ENCODE measurements around the gene APOL4.

The APOL4 gene

GRCh38 chr22:36243986-36244385 lies 42.4 kb upstream of the APOL4 start:
- no peak overlapping the region for H3K27ac ChIP-seq
- TF ChIP-seq, protein P1, sequence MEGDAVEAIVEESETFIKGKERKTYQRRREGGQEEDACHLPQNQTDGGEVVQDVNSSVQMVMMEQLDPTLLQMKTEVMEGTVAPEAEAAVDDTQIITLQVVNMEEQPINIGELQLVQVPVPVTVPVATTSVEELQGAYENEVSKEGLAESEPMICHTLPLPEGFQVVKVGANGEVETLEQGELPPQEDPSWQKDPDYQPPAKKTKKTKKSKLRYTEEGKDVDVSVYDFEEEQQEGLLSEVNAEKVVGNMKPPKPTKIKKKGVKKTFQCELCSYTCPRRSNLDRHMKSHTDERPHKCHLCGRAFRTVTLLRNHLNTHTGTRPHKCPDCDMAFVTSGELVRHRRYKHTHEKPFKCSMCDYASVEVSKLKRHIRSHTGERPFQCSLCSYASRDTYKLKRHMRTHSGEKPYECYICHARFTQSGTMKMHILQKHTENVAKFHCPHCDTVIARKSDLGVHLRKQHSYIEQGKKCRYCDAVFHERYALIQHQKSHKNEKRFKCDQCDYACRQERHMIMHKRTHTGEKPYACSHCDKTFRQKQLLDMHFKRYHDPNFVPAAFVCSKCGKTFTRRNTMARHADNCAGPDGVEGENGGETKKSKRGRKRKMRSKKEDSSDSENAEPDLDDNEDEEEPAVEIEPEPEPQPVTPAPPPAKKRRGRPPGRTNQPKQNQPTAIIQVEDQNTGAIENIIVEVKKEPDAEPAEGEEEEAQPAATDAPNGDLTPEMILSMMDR (IDR thresholded peaks at IDR 0.05) = no peak
- TF ChIP-seq ZFX (IDR thresholded peaks at IDR 0.05; ENCODE audit: borderline replicate concordance) = no peak

GRCh38 chr22:36239401-36240171 lies 38.0 kb upstream of the APOL4 start, which contains the start of gene APOL2:
APOL2 (minus strand) TSS chr22:36239527; CDS start chr22:36233162, 6,365 bp downstream.
- TF ChIP-seq, protein P1 (IDR thresholded peaks at IDR 0.05) = peak; percentile 82
- no peak for TF ChIP-seq ZFX (IDR thresholded peaks at IDR 0.05; ENCODE audit: borderline replicate concordance)
- H3K27ac ChIP-seq = peak within 1 kb of the TSS; percentile 46

DNA sequence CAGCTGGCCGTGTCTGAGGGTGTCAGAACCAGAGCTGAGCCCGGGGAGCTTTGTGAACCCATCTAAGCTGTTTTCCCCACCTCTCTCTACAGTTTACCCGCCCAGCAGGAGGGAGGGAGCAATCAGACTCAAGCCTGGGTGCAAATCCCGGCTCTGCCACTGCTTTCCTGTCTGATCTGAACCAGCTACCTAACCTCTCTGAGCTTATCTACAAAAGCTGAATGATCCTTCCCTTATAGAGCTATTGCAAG lies 37.5 kb upstream of the APOL4 start:
- H3K27ac ChIP-seq = peak overlapping the region; percentile 46
- no peak for TF ChIP-seq ZFX (IDR thresholded peaks at IDR 0.05; ENCODE audit: borderline replicate concordance)
- TF ChIP-seq, protein P1 (IDR thresholded peaks at IDR 0.05) = no peak

GRCh38 chr22:36238373-36239149 lies 37.0 kb upstream of the APOL4 start:
- no peak for TF ChIP-seq ZFX (IDR thresholded peaks at IDR 0.05; ENCODE audit: borderline replicate concordance)
- TF ChIP-seq, protein P1 (IDR thresholded peaks at IDR 0.05) = no peak
- peak overlapping the region; percentile 46 for H3K27ac ChIP-seq

- H3K27ac ChIP-seq = no peak overlapping the region
- no peak for TF ChIP-seq ZFX (IDR thresholded peaks at IDR 0.05; ENCODE audit: borderline replicate concordance)
- TF ChIP-seq, protein P1 (IDR thresholded peaks at IDR 0.05) = no peak
These were observed 36.1 kb upstream of the APOL4 start for GRCh38 chr22:36237462-36238372.

- no peak overlapping the region for H3K27ac ChIP-seq
- TF ChIP-seq, protein P1 (IDR thresholded peaks at IDR 0.05) = no peak
- TF ChIP-seq ZFX (IDR thresholded peaks at IDR 0.05; ENCODE audit: borderline replicate concordance) = no peak
These were observed 35.0 kb upstream of the APOL4 start for GRCh38 chr22:36236388-36237319.

All from 22Rv1 (cell line).